ENCODE measurements around the gene PLA2G4D.

The PLA2G4D gene

GRCh38 chr15:42068601-42069000, 25.8 kb downstream of the PLA2G4D start:
- DNase-seq (ENCODE audit: low read depth) = no peak
- TF ChIP-seq CTCF (IDR thresholded peaks at IDR 0.05; ENCODE audit: low read depth, low read length) (no peak), MYC (IDR thresholded peaks at IDR 0.05; ENCODE audit: low read depth, low read length) (no peak), POLR2A (IDR thresholded peaks at IDR 0.05; ENCODE audit: extremely low read depth, insufficient read length) (no peak)
- TF ChIP-seq, protein P1, sequence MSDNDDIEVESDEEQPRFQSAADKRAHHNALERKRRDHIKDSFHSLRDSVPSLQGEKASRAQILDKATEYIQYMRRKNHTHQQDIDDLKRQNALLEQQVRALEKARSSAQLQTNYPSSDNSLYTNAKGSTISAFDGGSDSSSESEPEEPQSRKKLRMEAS (IDR thresholded peaks at IDR 0.05; ENCODE audit: low read depth, low read length) = no peak

DNA sequence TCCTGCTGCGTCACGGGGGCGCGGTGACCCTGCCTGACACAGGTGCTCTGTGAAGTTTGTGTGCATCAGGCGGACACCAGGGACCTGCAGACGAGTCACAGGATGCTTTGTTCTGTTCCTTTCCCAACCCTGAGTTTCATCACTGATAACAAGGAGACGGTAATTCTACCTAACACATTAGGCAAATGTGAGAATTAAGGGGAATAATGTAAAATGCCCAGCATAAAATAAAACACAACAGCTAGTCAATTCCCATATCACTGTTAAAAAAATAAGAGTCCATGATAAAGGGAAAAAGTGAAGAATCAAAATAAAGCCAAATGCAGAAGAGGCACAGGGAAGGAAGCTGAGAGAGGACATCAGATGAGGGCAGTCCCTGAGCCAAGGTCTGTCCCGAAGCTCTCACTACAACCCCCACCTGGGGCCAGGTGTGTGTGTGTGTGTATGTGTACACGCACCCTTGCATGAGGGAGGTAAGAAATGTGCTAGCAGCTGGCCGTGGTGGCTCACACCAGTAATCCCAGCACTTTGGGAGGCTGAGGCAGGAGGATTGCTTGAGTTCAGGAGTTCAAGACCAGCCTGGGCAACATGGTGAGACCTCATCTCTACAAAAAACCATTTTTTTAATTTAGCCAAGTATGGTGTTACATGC, 27.5 kb downstream of the PLA2G4D start:
- TF ChIP-seq CTCF (IDR thresholded peaks at IDR 0.05; ENCODE audit: low read depth, low read length) (no peak), POLR2A (IDR thresholded peaks at IDR 0.05; ENCODE audit: extremely low read depth, insufficient read length) (no peak), MYC (IDR thresholded peaks at IDR 0.05; ENCODE audit: low read depth, low read length) (no peak)
- TF ChIP-seq, protein P1 (IDR thresholded peaks at IDR 0.05; ENCODE audit: low read depth, low read length) = no peak
- no peak for DNase-seq (ENCODE audit: low read depth)
- no peak overlapping the region for H3K4me3 ChIP-seq (ENCODE audit: low read depth, low read length)

More at GRCh38 chr15:42068601-42069000, 25.8 kb downstream of the PLA2G4D start:
- no peak overlapping the region for H3K4me3 ChIP-seq (ENCODE audit: low read depth, low read length)

DNA sequence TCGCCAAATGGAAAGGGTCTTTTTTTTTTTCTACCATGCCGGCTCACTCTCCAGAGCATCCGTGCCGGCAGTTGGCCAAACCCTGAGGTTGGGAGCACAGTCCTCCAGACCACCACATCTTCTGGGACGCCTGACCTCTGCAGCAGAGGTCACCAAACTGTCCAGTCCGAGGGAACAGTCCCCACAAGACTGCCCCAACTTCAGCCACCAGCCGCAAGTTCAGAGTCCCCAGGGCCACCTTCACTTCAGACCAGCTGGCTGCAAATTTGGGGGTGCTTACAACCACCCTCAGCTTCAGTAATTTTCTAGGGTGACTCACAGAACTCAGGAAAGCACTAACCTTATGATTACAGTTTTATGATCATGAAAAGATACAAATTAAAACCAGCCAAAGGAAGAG, 28.9 kb downstream of the PLA2G4D start:
- TF ChIP-seq, protein P1 (IDR thresholded peaks at IDR 0.05; ENCODE audit: low read depth, low read length) = no peak
- TF ChIP-seq POLR2A (IDR thresholded peaks at IDR 0.05; ENCODE audit: extremely low read depth, insufficient read length) (no peak), MYC (IDR thresholded peaks at IDR 0.05; ENCODE audit: low read depth, low read length) (no peak), CTCF (IDR thresholded peaks at IDR 0.05; ENCODE audit: low read depth, low read length) (no peak)
- DNase-seq (ENCODE audit: low read depth) = no peak
- no peak overlapping the region for H3K4me3 ChIP-seq (ENCODE audit: low read depth, low read length)

DNA sequence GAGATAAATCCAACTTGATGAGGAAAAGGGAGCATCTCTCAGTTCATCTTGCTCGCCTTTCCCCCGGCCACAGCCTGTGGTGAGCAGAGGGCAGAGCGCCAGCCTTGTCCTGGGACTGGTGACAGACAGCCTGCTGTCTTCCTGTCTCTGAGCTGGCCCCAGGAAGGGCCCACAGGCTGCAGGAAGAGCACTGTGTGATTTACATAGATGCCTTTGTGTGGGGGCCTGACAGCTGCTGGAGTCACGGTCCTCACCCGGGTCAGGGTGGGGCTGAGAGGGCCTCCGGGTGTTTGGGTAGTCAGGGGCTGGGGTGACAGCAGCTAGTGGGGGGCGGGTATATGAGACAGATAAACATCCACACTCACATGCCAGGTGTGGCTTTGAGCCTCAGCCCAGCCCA, 29.3 kb downstream of the PLA2G4D start:
- TF ChIP-seq POLR2A (IDR thresholded peaks at IDR 0.05; ENCODE audit: extremely low read depth, insufficient read length) (no peak), MYC (IDR thresholded peaks at IDR 0.05; ENCODE audit: low read depth, low read length) (no peak), CTCF (IDR thresholded peaks at IDR 0.05; ENCODE audit: low read depth, low read length) (no peak)
- TF ChIP-seq, protein P1 (IDR thresholded peaks at IDR 0.05; ENCODE audit: low read depth, low read length) = no peak
- no peak for DNase-seq (ENCODE audit: low read depth)
- no peak overlapping the region for H3K4me3 ChIP-seq (ENCODE audit: low read depth, low read length)

GRCh38 chr15:42064271-42064670, 30.1 kb downstream of the PLA2G4D start:
- TF ChIP-seq MYC (IDR thresholded peaks at IDR 0.05; ENCODE audit: low read depth, low read length) = no peak
- no peak for TF ChIP-seq CTCF (IDR thresholded peaks at IDR 0.05; ENCODE audit: low read depth, low read length)
- TF ChIP-seq, protein P1 (IDR thresholded peaks at IDR 0.05; ENCODE audit: low read depth, low read length) = no peak
- no peak for TF ChIP-seq POLR2A (IDR thresholded peaks at IDR 0.05; ENCODE audit: extremely low read depth, insufficient read length)
- no peak for DNase-seq (ENCODE audit: low read depth)
- H3K4me3 ChIP-seq (ENCODE audit: low read depth, low read length) = no peak overlapping the region
